DMS153 treated with DMSO at 0.1 percent for 48 hours (cell line): ENCODE measurements around the gene IGSF5.
A peak's percentile ranks its signal among the peaks of the same experiment; 100 is the strongest.
"Not testable (repeated sequence)": the region's sequence is repeated elsewhere in the genome, so short reads cannot be mapped to it uniquely, and the experiment has no call there.

Experiments
- DNase-seq: peaks from one replicate; lab custom pipeline; 2025; ENCODE audit not compliant: unreplicated experiment; lab: John Stamatoyannopoulos, UW

The IGSF5 gene

DNA sequence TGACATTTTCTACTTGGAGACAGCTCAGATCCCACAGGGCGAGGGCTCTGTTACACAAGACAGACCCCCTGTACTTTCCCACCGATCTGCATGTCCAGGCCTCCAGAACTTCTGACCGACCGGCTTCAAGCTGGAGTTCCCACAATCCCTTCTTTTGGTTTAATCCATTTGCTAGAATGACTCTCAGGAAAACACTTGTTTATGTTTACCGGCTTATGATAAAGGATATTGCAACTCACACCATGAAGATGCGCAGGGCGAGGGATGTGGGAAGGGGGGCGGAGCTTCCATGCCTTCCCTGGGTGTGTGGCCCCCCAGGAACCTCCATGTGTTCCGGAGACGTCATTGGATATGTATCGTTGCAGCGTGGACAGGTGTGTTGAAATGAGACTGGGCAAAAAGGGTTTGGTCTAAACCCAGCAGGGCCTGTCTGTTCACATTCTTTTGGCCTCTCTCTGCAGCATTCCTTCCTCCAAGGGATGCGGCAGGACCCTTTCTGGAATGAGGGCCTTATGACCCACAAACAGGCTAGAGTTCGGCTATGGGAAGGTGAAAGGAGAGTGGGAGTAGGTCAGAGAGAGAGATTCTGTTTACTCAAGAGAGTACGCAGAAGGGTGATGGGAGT is 7.5 kb upstream of the IGSF5 start:
- DNase-seq = no peak

GRCh38 chr21:39738566-39738965 is 6.4 kb upstream of the IGSF5 start:
- no peak for DNase-seq

GRCh38 chr21:39739531-39739930 is 5.5 kb upstream of the IGSF5 start:
- DNase-seq = not testable (repeated sequence)

DNA sequence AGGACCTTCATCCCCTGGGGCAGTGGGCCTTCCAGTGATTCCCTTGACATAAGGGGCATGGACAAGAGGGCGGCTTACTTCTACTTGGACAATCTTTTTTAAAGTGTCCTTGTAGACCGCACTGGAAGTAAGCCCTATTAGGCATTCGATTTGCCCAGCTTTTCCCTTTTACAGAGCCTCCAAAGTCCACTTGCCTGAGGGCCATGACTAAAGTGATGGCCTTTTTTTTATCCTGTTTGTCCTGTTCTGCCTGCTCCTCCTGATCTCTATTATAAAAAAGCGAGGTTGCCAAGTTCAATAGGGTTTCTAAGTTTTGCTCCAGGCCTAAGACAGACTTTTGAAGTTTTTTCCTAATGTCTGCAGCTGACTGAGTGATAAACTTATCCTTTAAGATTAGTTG is 2.4 kb upstream of the IGSF5 start:
- not testable (repeated sequence) for DNase-seq

GRCh38 chr21:39745332-39745731 is 349 bp downstream of the IGSF5 start:
- DNase-seq = not testable (repeated sequence)

DNA sequence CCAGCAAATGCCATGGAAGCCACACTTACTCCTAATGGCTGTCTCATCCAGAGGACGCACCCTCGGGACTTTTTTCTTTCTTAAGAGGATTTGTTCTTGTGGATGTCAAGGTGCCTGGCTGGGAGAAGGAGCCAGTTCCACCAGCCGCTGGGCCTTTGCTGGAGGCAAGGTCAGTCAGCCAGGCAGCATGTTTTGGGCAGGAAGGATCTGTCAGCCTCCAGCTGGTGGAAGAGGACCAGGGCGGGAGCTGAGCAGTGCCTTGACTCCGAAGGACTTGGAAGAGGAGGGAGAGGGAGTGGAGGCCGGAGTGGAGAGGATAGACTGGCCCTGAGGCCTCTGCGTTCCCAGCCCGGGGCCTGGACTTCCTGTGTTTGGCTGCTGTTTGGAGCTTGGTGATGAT is 5.7 kb downstream of the IGSF5 start:
- DNase-seq = no peak

DNA sequence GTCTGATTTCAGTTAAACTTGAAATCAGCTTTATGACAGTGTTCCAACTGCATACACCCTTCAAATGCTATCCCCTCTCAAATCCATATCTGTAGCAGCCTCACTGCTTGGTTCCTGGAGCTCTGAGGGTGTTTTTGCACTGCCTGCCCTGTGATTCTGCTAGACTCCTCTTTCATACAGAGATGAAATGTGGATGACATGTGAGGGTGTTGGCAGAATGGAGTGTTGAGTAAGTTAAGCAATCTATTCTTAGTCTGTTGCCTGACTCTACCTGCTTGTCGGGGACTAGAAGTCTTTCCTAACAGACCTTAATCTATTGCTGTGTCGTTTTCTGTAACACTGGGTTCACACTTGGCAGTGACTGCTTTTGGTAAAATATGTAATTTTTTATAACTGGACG is 9.8 kb downstream of the IGSF5 start:
- DNase-seq = no peak

GRCh38 chr21:39756285-39756684 is 11.3 kb downstream of the IGSF5 start:
- no peak for DNase-seq

DNA sequence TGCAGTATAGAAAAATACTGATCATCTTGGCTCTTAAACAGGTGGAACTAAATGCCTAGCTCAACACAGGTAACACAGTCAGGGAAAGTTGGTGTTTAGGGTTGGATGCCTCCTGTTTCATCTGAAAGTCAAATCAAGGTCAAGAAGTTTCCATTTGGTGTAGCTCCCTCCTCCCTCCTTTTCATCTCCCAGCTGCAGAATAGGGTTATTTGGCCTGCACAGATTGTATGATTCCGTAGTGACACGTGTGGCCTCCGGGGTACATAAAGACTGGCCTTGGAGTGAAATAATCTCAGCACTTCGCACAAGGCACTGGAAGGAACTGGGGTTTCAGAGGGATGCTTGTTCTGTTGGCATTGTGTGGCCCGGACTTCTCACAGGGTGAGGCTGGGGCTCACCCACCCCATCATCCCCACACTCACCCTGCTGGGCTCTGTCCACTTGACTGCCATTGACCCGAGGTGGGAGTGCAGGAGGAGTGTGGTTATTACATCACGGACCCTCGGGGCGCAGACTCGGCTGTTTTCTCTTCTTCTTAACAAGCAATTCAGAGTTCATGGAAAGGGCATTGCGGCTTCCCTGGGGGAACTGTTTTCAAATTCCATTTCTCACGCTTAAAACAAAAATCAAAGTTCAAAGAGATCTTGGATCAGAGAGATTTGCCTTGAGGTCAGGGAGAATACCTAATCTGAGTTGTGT is 18.4 kb downstream of the IGSF5 start:
- DNase-seq = no peak

DNA sequence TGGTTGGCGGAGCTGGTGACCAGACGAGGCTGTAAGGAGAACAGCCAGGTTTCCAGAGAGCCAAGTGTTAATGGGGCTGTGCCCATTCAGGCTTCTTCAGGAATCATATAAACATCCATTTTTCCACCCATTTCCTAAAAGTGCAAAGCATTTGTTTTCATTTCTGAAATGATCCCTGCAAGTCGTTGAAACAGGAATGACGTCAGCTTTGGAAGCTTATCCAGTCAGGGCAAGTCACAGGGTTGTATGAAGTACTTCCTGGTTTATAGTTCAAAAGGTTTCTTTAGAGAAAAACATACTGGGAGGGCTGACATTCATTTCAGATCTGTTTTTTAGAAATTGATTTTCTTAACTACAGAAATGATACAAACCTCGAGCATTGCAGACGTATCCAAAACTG is 29.2 kb downstream of the IGSF5 start:
- DNase-seq = no peak

- DNase-seq = no peak
These were observed 30.8 kb downstream of the IGSF5 start for GRCh38 chr21:39775816-39776215.

DNA sequence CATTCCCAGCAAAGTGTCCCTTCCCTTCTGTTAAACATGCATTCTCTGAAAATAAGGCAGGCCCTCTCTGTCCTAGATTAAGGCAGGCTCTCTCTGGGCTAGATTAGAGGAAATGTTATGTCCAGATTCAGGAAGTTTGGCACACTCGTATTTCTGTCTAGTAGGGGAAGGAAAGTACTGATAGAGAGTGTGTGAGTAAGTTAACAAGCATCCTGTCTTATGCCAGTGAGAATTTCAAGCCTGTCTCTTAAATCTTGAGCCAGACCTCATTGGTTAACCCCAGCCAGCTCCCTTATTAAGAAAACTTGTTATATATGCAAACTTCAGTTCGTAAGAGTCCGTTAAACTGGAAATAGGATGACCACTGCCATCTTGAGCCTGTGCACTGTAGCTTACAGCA is 31.6 kb downstream of the IGSF5 start:
- no peak for DNase-seq

DNA sequence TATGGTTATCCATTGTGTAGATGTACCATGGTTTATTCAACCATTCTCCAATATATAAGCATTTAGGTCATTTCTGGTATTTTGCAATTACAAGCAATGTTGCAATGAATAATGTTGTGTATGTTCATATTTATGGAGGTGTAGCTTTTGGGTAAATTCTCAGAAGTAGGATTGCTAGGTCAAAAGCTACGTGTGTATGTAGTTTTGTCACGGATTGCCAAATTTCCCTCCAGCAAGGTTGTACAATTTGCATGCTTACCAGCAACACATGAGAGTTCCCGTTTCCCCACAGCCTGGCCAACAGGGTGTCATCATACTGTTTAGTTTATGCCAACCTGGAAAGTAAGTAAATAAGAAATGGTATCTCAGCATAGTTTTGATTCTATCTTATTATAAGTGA is 36.3 kb downstream of the IGSF5 start:
- DNase-seq = no peak

DNA sequence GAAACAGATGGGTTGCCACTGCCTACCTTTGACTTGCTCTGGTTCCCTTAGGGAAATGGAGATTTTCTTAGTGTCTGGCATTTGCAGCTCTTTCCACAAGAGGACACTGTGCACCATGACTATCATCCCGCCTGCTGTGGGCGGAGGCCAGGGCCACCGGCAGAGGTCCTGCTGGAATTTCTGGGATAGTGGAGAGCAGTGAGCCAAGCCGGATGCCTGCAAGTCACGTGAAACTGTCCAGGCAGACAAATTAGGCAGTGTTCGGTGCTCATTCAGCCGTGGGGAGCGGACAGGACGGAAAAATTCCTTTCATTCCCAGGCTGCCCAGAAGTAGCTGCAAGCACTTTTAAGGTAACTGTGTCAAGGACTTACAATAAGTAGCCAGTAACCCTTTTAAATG is 43.4 kb downstream of the IGSF5 start:
- DNase-seq = peak; percentile 84

- DNase-seq = no peak
These were observed 51.5 kb downstream of the IGSF5 start for GRCh38 chr21:39796466-39796865.

- no peak for DNase-seq
These were observed 54.2 kb downstream of the IGSF5 start for GRCh38 chr21:39799178-39799577.

- no peak for DNase-seq
These were observed 55.3 kb downstream of the IGSF5 start for GRCh38 chr21:39800311-39800710.

- no peak for DNase-seq
These were observed 57.2 kb downstream of the IGSF5 start for GRCh38 chr21:39802217-39802616.

- no peak for DNase-seq
These were observed 58.4 kb downstream of the IGSF5 start for GRCh38 chr21:39803393-39803792.

- no peak for DNase-seq
These were observed 59.3 kb downstream of the IGSF5 start for GRCh38 chr21:39804240-39804639.

DNA sequence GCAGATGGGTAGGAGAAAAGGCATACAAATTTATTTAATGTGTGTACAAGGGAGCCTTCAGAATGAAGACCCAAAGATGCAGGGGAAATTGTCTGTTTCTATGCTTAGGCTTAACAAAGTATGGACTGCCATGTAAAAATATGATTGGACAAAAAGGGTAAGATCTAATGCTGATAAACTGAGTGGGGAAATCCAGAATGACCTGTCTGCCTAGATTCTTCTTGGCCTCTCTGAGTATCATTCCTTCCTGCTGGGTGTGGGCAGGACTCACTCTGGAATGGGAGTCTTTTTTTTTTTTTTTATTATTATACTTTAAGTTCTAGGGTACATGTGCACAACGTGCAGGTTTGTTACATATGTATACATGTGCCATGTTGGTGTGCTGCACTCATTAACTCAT is 61.0 kb downstream of the IGSF5 start:
- no peak for DNase-seq

- no peak for DNase-seq
These were observed 62.8 kb downstream of the IGSF5 start for GRCh38 chr21:39807738-39808137.

DNA sequence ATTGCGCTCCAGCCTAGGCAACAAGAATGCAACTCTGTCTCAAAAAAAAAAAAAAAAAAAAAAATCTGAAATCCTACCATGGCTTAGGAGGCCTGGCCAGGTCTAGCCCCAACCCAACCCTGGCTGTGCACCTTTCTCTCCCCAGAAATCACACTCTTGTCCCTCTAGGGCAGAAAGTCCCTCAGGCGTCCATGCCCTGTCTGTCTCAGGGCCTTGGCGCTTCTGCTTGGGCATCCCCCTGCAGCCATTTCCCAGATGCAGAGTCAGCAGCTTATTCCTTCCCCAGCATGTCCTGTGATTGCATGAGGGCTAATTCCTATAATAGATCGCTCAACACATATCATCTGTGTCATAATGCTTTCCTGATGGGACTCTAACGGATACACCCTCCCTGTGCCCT is 65.0 kb downstream of the IGSF5 start:
- DNase-seq = no peak
